Prostate gland (tissue), 2 donors: ENCODE results near the gene C6orf89.

Experiments
- CTCF ChIP-seq, 4 experiments: fragments of 200-600 bp in 2 of 4; fragments of 450-650 bp in 2 of 4; sonication (generic) in 2 of 4; IDR thresholded peaks; 1 replicate in 3 of 4; 2 replicates in 1 of 4; pipeline ENCODE4 v1.5.1; 2016 to 2019; ENCODE audit warnings: antibody characterized with exemption in 4 of 4, mild to moderate bottlenecking in 2 of 4, moderate library complexity in 2 of 4
- POLR2A ChIP-seq: fragments of 450-650 bp; IDR thresholded peaks from one replicate; pipeline ENCODE4 v1.6.1; 2016; ENCODE audit warnings: antibody characterized with exemption, mild to moderate bottlenecking
- POLR2AphosphoS5 ChIP-seq: sonication (generic); formaldehyde crosslinking; IDR thresholded peaks from one replicate; pipeline ENCODE4 v1.6.1; 2017; ENCODE audit warnings: antibody characterized with exemption

- no peak for TF ChIP-seq POLR2A
- no peak for TF ChIP-seq CTCF (IDR thresholded peaks at IDR 0.05)
- TF ChIP-seq POLR2AphosphoS5: no peak
Measured at GRCh38 chr6:36904851-36905393, 19.2 kb downstream of the C6orf89 start.
